ENCODE measurements around the gene ZNF593OS. TPM values are rescaled to one million over a fixed set of nuclear protein-coding genes. Genes with fewer than 3 reads are reported as not detected.

Gene ZNF593OS
- total RNA-seq, 1 donor, result not detected

DNA sequence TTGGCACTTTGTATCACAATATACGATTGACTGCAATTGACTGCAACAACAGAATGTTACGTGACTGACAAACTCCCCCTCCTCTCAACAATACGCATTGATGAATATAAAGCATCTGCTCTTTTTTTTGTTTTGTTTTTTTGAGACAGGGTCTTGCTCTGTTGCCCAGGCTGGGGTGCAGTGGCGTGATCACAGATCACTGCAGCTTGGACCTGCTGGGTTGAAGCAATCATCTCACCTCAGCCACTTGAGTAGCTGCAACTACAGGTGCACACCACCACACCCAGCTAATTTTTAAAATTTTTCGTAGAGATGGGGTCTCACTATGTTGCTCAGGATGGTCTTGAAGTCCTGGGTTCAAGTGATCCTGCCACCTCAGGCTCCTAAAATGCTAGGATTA is 41.1 kb upstream of the ZNF593OS start:
- H3K4me3 ChIP-seq (ENCODE audit: low read depth, low read length), result no peak overlapping the region
- DNase-seq (ENCODE audit: low read depth), result no peak
- TF ChIP-seq, protein P1, sequence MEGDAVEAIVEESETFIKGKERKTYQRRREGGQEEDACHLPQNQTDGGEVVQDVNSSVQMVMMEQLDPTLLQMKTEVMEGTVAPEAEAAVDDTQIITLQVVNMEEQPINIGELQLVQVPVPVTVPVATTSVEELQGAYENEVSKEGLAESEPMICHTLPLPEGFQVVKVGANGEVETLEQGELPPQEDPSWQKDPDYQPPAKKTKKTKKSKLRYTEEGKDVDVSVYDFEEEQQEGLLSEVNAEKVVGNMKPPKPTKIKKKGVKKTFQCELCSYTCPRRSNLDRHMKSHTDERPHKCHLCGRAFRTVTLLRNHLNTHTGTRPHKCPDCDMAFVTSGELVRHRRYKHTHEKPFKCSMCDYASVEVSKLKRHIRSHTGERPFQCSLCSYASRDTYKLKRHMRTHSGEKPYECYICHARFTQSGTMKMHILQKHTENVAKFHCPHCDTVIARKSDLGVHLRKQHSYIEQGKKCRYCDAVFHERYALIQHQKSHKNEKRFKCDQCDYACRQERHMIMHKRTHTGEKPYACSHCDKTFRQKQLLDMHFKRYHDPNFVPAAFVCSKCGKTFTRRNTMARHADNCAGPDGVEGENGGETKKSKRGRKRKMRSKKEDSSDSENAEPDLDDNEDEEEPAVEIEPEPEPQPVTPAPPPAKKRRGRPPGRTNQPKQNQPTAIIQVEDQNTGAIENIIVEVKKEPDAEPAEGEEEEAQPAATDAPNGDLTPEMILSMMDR (IDR thresholded peaks at IDR 0.05; ENCODE audit: insufficient read depth, low read depth, low read length), result no peak

DNA sequence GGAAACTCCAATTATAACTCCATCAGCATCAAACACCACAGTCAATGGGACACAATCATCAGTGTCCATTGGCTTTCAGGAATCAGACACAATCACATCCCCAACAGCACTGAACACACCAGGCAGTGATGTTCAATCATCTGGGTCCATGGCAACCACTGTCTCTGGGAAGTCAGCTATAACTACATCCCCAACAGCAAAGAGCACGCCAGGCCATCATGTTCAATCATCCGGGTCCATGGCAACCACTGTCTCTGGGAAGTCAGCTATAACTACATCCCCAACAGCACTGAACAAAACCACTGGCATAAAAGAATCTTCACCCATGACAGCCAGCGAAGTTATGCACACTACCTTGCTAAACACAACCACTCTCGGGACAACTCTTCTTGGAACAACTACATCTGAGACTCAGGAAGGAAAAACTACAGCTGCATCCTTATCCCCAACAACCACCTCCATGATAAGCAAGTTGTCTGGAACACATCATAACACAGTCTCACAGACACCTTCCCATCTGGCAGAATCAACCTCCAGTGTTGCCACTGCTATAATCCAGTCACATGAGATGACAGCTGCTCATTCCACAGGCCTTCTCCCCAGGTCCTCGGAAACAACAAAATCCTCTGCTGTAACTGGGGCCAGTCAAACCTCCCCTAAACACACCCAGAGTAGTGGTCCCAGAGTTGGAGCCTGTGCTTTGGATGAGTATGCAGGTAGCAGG is 38.7 kb upstream of the ZNF593OS start:
- DNase-seq (ENCODE audit: low read depth), result no peak
- H3K4me3 ChIP-seq (ENCODE audit: low read depth, low read length), result no peak overlapping the region
- TF ChIP-seq, protein P1 (IDR thresholded peaks at IDR 0.05; ENCODE audit: insufficient read depth, low read depth, low read length), result no peak

DNA sequence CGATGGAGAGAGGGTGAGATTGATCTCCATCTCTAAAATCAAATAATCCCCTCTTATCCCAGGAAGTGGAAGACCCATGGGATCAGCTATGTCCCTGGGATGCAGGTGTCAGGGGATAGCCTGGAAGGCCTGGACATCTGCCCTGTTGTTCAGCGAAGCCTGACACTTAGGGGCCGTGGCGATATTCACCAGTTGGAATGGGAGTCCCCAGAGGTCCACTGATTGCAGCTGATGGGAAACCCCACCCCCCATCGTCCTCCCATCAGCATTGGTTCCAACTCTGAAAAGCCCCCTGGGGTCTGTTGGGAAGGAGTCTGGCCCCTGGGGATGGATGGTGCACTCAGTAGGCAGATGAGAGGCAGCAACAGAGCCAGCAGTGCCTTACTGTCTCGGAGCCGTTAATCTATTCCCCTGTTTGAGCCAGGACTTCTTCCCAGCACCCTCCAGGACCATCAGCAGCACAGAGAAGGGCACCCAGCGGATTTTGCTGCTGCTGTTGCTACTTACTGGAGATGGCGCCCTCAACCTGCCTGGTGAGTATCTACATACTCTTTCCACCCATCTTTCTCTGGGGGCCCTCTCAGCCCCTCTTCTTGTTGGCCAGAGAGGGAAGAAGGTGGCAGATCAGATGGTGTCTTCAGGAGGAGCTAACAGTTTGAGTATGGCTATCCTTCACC is 32.1 kb upstream of the ZNF593OS start:
- no peak overlapping the region for H3K4me3 ChIP-seq (ENCODE audit: low read depth, low read length)
- no peak for DNase-seq (ENCODE audit: low read depth)
- TF ChIP-seq, protein P1 (IDR thresholded peaks at IDR 0.05; ENCODE audit: insufficient read depth, low read depth, low read length), result no peak

DNA sequence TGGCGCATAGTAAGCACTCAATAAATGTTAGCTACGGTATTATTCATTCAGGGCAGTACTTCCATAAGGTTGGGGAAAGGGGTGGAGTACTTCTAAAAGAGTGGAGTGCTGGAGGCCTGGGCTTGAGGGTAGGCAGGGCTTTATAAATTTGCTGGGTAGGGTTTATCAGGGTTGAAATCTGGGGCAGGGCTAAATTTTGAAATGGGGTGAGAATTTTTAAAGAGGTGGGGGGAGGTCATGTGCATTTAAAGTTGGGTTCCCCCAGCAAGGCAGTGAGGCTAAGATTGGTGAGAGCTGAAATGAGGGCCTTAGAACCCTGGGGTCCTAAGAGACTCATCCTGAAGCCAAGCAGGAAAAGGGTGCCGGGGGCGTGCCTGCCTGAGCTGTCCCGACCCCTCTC is 28.8 kb upstream of the ZNF593OS start:
- TF ChIP-seq, protein P1 (IDR thresholded peaks at IDR 0.05; ENCODE audit: insufficient read depth, low read depth, low read length), result no peak
- no peak for DNase-seq (ENCODE audit: low read depth)
- no peak overlapping the region for H3K4me3 ChIP-seq (ENCODE audit: low read depth, low read length)

DNA sequence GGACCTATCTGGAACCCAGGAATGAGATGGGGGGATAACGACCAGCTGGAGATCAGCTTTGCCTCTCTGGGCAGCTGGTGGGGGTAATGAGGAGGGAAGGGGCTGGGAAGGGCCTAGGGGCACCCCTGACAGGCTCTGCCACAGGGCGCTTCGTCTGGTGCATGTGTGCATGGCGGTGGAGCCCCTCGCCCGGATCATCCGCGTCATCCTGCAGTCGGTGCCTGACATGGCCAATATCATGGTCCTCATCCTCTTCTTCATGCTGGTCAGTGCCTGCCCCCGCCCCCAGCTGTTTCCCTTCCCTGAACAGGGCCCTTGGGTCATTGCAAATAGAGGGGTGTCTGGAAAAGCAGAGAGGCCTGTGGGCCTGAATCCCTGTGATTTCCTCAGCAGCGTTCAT is 26.2 kb upstream of the ZNF593OS start:
- no peak for DNase-seq (ENCODE audit: low read depth)
- TF ChIP-seq, protein P1 (IDR thresholded peaks at IDR 0.05; ENCODE audit: insufficient read depth, low read depth, low read length), result no peak
- no peak overlapping the region for H3K4me3 ChIP-seq (ENCODE audit: low read depth, low read length)

DNA sequence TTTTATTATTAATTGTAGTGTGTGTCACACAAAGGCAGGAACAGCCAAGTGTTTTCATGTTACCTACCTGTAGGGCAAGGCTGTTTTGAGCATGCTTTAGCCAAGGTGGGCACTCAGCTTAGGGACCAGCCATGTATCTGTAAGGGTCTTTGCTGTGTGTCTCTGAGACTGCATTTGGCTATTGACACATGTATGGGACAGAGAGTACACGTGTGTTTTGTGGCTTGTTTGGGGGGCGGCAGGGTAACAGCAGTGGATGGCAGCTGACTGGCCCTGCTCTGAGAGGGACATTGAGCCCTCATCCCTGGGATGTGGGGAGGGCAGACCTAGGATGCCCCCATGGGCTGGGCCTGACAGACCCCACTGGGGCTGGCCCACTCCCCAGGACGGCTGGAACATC is 25.7 kb upstream of the ZNF593OS start:
- no peak overlapping the region for H3K4me3 ChIP-seq (ENCODE audit: low read depth, low read length)
- DNase-seq (ENCODE audit: low read depth), result no peak
- TF ChIP-seq, protein P1 (IDR thresholded peaks at IDR 0.05; ENCODE audit: insufficient read depth, low read depth, low read length), result no peak
